HL-60 (cell line): ENCODE data around the gene SLC25A17.

Experiments
- REST ChIP-seq: IDR thresholded peaks from 2 replicates; pipeline ENCODE4 v1.6.1; 2012; ENCODE audit warnings: low read depth; ENCODE audit not compliant: insufficient replicate concordance
- TF ChIP-seq, protein P1 (sequence below): IDR thresholded peaks from one replicate; pipeline ENCODE4 v1.5.1; 2011; ENCODE audit warnings: low read length, control low read depth, inconsistent platforms; ENCODE audit not compliant: insufficient read depth

- TF ChIP-seq, protein P1, sequence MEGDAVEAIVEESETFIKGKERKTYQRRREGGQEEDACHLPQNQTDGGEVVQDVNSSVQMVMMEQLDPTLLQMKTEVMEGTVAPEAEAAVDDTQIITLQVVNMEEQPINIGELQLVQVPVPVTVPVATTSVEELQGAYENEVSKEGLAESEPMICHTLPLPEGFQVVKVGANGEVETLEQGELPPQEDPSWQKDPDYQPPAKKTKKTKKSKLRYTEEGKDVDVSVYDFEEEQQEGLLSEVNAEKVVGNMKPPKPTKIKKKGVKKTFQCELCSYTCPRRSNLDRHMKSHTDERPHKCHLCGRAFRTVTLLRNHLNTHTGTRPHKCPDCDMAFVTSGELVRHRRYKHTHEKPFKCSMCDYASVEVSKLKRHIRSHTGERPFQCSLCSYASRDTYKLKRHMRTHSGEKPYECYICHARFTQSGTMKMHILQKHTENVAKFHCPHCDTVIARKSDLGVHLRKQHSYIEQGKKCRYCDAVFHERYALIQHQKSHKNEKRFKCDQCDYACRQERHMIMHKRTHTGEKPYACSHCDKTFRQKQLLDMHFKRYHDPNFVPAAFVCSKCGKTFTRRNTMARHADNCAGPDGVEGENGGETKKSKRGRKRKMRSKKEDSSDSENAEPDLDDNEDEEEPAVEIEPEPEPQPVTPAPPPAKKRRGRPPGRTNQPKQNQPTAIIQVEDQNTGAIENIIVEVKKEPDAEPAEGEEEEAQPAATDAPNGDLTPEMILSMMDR, result no peak
- TF ChIP-seq REST, result no peak
Measured at GRCh38 chr22:40782521-40782920, 36.6 kb downstream of the SLC25A17 start.
